Endothelial cell of umbilical vein (primary cell): ENCODE measurements around the gene PTPRD.

Source experiments
- EZH2 ChIP-seq: IDR thresholded peaks from 2 replicates; pipeline ENCODE4 v1.6.1; 2012; ENCODE audit warnings: borderline replicate concordance, low read depth, mild to moderate bottlenecking, moderate library complexity, low read length, inconsistent platforms; ENCODE audit not compliant: severe bottlenecking
- FOS ChIP-seq: IDR thresholded peaks from 2 replicates; pipeline ENCODE4 v1.6.1; 2011; ENCODE audit warnings: mild to moderate bottlenecking, low read length, moderate library complexity, borderline replicate concordance; ENCODE audit not compliant: insufficient read depth
- GATA2 ChIP-seq: IDR thresholded peaks from 2 replicates; pipeline ENCODE4 v1.7.0; 2011; ENCODE audit warnings: low read depth, mild to moderate bottlenecking, moderate library complexity, mixed read lengths, low read length; ENCODE audit not compliant: insufficient read length, insufficient read depth
- JUN ChIP-seq: IDR thresholded peaks from 2 replicates; pipeline ENCODE4 v1.6.1; 2011; ENCODE audit warnings: borderline replicate concordance, low read depth; ENCODE audit not compliant: insufficient read length, insufficient read depth
- MYC ChIP-seq: IDR thresholded peaks from one replicate; pipeline ENCODE4 v1.6.1; 2011; ENCODE audit warnings: mild to moderate bottlenecking, low read depth, low read length
- POLR2A ChIP-seq: IDR thresholded peaks from 2 replicates; pipeline ENCODE4 v1.6.1; 2012; ENCODE audit warnings: low read depth, mild to moderate bottlenecking, control low read depth, low read length
- POLR2AphosphoS5 ChIP-seq: IDR thresholded peaks from 2 replicates; pipeline ENCODE4 v1.6.1; 2012; ENCODE audit warnings: low read depth, mild to moderate bottlenecking, control low read depth, low read length, moderate library complexity; ENCODE audit not compliant: insufficient read depth
- TF ChIP-seq, protein P1 (sequence below), 2 donors: IDR thresholded peaks; 1 replicate in 1 of 2; 2 replicates in 1 of 2; pipeline ENCODE4 v1.5.1; 2011; ENCODE audit warnings: low read length in 2 of 2, mild to moderate bottlenecking in 2 of 2, moderate library complexity in 2 of 2, control low read depth in 1 of 2, inconsistent platforms in 1 of 2, low read depth in 1 of 2; ENCODE audit not compliant: insufficient read depth in 1 of 2; ENCODE audit errors: extremely low read depth in 1 of 2
- TF ChIP-seq, protein P2 (sequence below): IDR thresholded peaks from 2 replicates; pipeline ENCODE4 v1.6.1; 2011; ENCODE audit not compliant: insufficient read depth, insufficient read length

DNA sequence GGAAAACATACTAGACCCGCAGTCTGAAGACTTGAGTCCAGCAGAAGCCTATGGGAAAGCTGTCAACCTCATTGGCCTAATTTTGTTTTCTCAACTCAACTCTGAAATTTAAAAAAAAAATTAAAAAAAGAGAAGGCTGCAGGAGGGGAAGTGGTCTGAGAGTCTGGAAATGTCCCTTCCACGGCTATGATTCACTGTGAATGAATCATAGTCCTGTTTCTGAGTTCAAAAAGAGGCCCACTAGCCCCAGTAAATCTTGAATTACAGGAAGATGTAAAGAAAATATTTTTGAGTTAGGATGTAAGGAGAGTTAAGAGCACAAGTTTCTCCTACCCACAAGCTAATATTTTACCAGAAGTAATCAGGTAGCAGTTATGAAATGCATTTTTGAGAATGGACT is 2247.8 kb downstream of the PTPRD start:
- TF ChIP-seq POLR2A (no peak), EZH2 (no peak), JUN (peak; percentile 74), FOS (peak; percentile 98), POLR2AphosphoS5 (peak; percentile 52), MYC (no peak), GATA2 (no peak)
- TF ChIP-seq, protein P1, sequence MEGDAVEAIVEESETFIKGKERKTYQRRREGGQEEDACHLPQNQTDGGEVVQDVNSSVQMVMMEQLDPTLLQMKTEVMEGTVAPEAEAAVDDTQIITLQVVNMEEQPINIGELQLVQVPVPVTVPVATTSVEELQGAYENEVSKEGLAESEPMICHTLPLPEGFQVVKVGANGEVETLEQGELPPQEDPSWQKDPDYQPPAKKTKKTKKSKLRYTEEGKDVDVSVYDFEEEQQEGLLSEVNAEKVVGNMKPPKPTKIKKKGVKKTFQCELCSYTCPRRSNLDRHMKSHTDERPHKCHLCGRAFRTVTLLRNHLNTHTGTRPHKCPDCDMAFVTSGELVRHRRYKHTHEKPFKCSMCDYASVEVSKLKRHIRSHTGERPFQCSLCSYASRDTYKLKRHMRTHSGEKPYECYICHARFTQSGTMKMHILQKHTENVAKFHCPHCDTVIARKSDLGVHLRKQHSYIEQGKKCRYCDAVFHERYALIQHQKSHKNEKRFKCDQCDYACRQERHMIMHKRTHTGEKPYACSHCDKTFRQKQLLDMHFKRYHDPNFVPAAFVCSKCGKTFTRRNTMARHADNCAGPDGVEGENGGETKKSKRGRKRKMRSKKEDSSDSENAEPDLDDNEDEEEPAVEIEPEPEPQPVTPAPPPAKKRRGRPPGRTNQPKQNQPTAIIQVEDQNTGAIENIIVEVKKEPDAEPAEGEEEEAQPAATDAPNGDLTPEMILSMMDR (IDR thresholded peaks at IDR 0.05; ENCODE audit: extremely low read depth in 1 of 2, insufficient read depth in 1 of 2, low read depth in 1 of 2, low read length in 2 of 2) = no peak
- TF ChIP-seq, protein P2, sequence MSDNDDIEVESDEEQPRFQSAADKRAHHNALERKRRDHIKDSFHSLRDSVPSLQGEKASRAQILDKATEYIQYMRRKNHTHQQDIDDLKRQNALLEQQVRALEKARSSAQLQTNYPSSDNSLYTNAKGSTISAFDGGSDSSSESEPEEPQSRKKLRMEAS = no peak
